H1 (cell line): Measurements from ENCODE around the gene STARD4.

Experiments used
- EZH2 ChIP-seq: fragments of 200-600 bp; sonication (generic); IDR thresholded peaks from 2 replicates; pipeline ENCODE4 v1.7.1; 2012; ENCODE audit warnings: low read depth, mild to moderate bottlenecking, moderate library complexity, low read length, inconsistent platforms; ENCODE audit not compliant: severe bottlenecking
- POLR2A ChIP-seq, 2 experiments: IDR thresholded peaks; 1 replicate in 1 of 2; 2 replicates in 1 of 2; pipeline ENCODE4 v1.6.1; 2011; ENCODE audit warnings: low read depth in 2 of 2, low read length in 2 of 2, mild to moderate bottlenecking in 2 of 2; ENCODE audit errors: control extremely low read depth in 1 of 2
- RFX5 ChIP-seq: IDR thresholded peaks from 2 replicates; pipeline ENCODE4 v1.6.1; 2011; ENCODE audit warnings: low read depth, low read length, improper control_type of control experiment, borderline replicate concordance
- RNF2 ChIP-seq: fragments of 200-900, 300-1000 bp; sonication (generic); IDR thresholded peaks from 2 replicates; pipeline ENCODE4 v1.7.1; 2016; ENCODE audit warnings: borderline replicate concordance, low read depth, mild to moderate bottlenecking, antibody characterized with exemption, low read length; ENCODE audit not compliant: poor library complexity, severe bottlenecking; ENCODE audit errors: missing control alignments
- TF ChIP-seq, protein P1 (sequence below), 3 experiments: IDR thresholded peaks; 1 replicate in 2 of 3; 2 replicates in 1 of 3; pipeline versions ENCODE4 v1.5.1 to v1.6.1; 2011; ENCODE audit warnings: low read length in 3 of 3, mild to moderate bottlenecking in 3 of 3, inconsistent platforms in 2 of 3, low read depth in 1 of 3, moderate library complexity in 1 of 3; ENCODE audit not compliant: insufficient read depth in 1 of 3; ENCODE audit errors: control extremely low read depth in 1 of 3

DNA sequence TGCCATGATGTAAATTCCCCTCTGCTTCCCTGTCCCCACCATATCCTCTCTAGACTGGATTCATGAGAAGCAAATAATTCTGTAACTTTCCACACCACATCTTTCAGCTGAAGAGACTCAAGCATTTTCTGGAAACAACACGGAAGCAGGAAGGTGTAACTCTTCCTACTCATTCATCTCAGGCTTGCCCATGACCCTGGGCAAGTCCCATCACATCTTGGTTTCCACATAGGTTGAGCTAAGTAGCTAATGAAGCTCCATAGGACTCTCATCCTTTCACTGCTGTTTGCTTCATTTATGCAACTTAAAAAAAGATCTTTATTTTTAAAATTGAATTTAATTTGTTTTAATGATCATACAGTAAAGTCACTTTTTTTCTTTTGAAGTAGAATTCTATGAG lies 32.7 kb upstream of the STARD4 start:
- TF ChIP-seq POLR2A (IDR thresholded peaks at IDR 0.05; ENCODE audit: control extremely low read depth in 1 of 2, low read depth in 2 of 2, low read length in 2 of 2) (no peak), RNF2 (no peak), EZH2 (no peak), RFX5 (no peak)
- TF ChIP-seq, protein P1, sequence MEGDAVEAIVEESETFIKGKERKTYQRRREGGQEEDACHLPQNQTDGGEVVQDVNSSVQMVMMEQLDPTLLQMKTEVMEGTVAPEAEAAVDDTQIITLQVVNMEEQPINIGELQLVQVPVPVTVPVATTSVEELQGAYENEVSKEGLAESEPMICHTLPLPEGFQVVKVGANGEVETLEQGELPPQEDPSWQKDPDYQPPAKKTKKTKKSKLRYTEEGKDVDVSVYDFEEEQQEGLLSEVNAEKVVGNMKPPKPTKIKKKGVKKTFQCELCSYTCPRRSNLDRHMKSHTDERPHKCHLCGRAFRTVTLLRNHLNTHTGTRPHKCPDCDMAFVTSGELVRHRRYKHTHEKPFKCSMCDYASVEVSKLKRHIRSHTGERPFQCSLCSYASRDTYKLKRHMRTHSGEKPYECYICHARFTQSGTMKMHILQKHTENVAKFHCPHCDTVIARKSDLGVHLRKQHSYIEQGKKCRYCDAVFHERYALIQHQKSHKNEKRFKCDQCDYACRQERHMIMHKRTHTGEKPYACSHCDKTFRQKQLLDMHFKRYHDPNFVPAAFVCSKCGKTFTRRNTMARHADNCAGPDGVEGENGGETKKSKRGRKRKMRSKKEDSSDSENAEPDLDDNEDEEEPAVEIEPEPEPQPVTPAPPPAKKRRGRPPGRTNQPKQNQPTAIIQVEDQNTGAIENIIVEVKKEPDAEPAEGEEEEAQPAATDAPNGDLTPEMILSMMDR (IDR thresholded peaks at IDR 0.05; ENCODE audit: control extremely low read depth in 1 of 3, insufficient read depth in 1 of 3, low read depth in 1 of 3, low read length in 3 of 3) = no peak
